ENCODE data around the gene BRD7.

Gene BRD7

DNA sequence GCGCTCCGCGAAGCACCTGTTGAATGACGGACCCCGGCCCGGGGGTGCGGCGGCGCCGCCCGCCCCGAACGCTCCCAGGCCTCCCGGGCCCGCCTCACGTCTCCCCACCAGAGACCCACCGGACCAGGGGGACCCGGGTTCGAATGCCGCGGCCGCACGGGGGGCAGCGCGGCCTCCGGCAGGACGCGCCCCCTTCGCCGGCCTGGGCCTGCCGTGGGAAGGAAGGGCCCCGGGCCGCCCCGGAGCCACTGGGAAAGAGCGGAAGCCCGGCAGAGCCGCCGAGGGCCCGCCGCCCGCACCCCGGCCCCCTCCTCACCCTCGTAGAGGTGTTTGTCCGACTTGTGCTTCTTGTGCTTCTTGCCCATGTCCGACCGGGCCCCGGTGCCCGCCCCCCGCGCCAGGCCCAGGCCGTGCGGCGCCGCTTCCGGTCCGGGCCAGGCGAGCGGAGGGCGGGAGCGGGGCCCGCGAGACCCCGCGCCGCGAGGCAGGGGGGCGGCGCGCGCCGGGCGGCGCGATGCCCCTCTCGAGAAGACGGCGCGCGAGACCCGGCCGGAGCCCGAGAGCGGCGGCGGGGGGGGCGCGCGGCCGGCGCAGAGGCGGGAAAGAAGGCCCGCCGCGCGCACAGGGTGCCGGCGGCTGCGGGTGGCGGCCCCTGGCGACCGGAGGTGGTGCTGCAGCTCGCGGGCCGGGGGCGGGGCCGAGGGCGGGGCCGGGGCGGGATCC lies at the start of gene BRD7:
BRD7 (minus strand) TSS at position 579 of the 723 bp plus-strand sequence; CDS start at position 365, 214 bp downstream.
- Histone ChIP-seq H3K36me3 (ENCODE audit: insufficient read depth, low read length) (peaks cover 28% of the 10 kb centered on the region; the same call in 1 of the 2 replicates), H3K9me3 (ENCODE audit: low read depth, low read length) (no peaks in the 10 kb centered on the region), H3K9ac (ENCODE audit: insufficient read length) (peak within 1 kb of the TSS; percentile 82), H3K27ac (no peak within 1 kb of the TSS), H3K4me3 (peak within 1 kb of the TSS; percentile 77)
- TF ChIP-seq POLR2AphosphoS5 (IDR thresholded peaks at IDR 0.05; ENCODE audit: borderline replicate concordance, low read depth, low read length) = no peak
- TF ChIP-seq FOXP2 (optimal IDR thresholded peaks at IDR 0.05; ENCODE audit: control extremely low read depth, extremely low read length, insufficient read depth) = no peak
- TF ChIP-seq EZH2 (IDR thresholded peaks at IDR 0.05) = no peak
- no peak for DNase-seq (ENCODE audit: low read depth, low spot score)

DNA sequence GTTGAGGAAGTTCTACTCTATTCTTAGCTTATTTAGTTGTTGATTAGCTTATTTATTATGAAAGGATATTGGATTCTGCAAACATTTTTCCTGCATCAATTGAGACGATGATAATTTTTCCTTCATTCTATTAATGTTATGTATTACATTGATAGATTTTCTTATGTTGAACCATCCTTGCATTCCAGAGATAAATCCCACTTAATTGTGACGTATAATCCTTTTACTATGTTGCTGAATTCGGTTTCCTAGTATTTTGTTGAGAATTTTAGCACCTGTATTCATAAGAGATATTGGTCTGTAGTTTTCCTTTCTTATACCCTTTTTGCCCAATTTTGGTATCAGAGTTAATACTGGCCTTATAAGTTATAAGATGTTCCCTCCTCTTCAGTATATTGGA lies 47.6 kb upstream of the BRD7 start:
- H3K27ac ChIP-seq = no peak overlapping the region
- H3K9ac ChIP-seq (ENCODE audit: insufficient read length) = no peak overlapping the region
- no peaks in the 10 kb centered on the region for H3K9me3 ChIP-seq (ENCODE audit: low read depth, low read length)
- no peak overlapping the region for H3K4me3 ChIP-seq
- TF ChIP-seq EZH2 (IDR thresholded peaks at IDR 0.05) (no peak), FOXP2 (optimal IDR thresholded peaks at IDR 0.05; ENCODE audit: control extremely low read depth, extremely low read length, insufficient read depth) (no peak), POLR2AphosphoS5 (IDR thresholded peaks at IDR 0.05; ENCODE audit: borderline replicate concordance, low read depth, low read length) (no peak)
- H3K36me3 ChIP-seq (ENCODE audit: insufficient read depth, low read length) = no peaks in the 10 kb centered on the region
- DNase-seq (ENCODE audit: low read depth, low spot score) = no peak

DNA sequence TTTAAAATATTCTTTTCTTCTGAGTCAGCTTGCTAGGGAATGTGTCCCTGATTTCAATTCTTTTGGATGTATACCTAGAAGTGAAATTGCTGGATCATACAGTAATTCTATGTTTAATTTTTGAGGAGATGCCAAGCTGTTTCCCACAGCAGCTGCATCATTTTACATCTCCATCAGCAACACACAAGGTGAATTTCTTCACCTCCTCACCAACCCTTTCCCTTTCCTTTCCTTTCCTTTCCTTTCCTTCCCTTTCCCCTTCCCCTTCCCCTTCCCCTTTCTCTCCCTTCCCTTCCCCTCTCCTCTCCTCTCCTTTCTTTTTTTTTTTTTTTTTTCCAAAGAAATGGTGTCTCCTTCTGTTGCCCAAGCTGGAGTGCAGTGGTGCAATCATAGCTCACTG lies 45.4 kb upstream of the BRD7 start:
- Histone ChIP-seq H3K9me3 (ENCODE audit: low read depth, low read length) (no peaks in the 10 kb centered on the region), H3K27ac (no peak overlapping the region), H3K9ac (ENCODE audit: insufficient read length) (no peak overlapping the region), H3K36me3 (ENCODE audit: insufficient read depth, low read length) (no peaks in the 10 kb centered on the region), H3K4me3 (no peak overlapping the region)
- TF ChIP-seq POLR2AphosphoS5 (IDR thresholded peaks at IDR 0.05; ENCODE audit: borderline replicate concordance, low read depth, low read length) = no peak
- no peak for TF ChIP-seq FOXP2 (optimal IDR thresholded peaks at IDR 0.05; ENCODE audit: control extremely low read depth, extremely low read length, insufficient read depth)
- no peak for TF ChIP-seq EZH2 (IDR thresholded peaks at IDR 0.05)
- no peak for DNase-seq (ENCODE audit: low read depth, low spot score)

DNA sequence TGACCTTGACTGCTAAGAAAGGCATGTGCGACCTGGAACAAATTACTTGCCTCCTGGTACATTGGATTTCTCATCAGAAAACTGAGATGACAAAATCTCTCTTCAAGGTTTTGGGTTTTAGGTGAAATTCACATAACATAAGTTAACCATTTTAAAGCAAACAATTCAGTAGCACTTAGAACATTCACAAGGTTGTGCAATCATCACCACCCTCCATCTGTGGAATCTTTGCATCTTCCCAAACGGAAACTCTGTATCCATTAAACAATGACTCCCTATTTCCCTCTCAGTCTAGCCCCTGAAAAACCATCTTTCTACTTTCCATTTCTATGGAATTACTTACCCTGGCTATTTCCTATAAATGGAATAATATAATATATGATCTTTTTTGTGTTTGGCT lies 42.2 kb upstream of the BRD7 start:
- H3K9me3 ChIP-seq (ENCODE audit: low read depth, low read length) = no peaks in the 10 kb centered on the region
- H3K9ac ChIP-seq (ENCODE audit: insufficient read length) = no peak overlapping the region
- H3K4me3 ChIP-seq = no peak overlapping the region
- DNase-seq (ENCODE audit: low read depth, low spot score) = no peak
- H3K36me3 ChIP-seq (ENCODE audit: insufficient read depth, low read length) = no peaks in the 10 kb centered on the region
- TF ChIP-seq EZH2 (IDR thresholded peaks at IDR 0.05) (no peak), POLR2AphosphoS5 (IDR thresholded peaks at IDR 0.05; ENCODE audit: borderline replicate concordance, low read depth, low read length) (no peak), FOXP2 (optimal IDR thresholded peaks at IDR 0.05; ENCODE audit: control extremely low read depth, extremely low read length, insufficient read depth) (no peak)
- H3K27ac ChIP-seq = no peak overlapping the region

DNA sequence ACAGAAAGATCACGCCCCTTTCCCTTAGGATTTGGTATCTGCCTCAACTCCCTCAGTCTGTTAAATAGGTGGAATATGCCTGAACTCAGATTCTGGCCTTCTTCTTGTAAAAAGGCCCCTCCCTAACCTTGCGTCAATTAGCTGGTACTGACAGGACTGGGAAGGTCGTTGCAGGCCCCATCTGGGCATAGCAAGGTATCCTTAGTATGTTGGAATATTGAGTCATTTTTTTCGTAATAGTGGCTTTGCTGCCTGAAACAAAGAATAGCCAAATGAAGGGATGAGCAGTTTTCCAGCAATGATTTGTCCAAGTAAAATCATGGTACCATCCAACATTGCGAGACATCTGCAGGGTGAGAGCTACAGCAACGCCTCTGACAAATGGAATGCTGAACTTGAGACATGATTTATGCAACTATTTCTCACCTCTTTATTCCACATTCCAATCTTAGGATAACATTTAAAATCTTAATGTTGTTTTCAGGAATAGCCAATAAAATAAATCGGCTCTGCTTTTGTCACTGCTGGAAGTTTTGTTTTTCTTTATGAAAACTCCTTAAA lies 39.3 kb upstream of the BRD7 start:
- no peak for DNase-seq (ENCODE audit: low read depth, low spot score)
- TF ChIP-seq POLR2AphosphoS5 (IDR thresholded peaks at IDR 0.05; ENCODE audit: borderline replicate concordance, low read depth, low read length) = no peak
- TF ChIP-seq FOXP2 (optimal IDR thresholded peaks at IDR 0.05; ENCODE audit: control extremely low read depth, extremely low read length, insufficient read depth) = no peak
- TF ChIP-seq EZH2 (IDR thresholded peaks at IDR 0.05) = no peak
- Histone ChIP-seq H3K36me3 (ENCODE audit: insufficient read depth, low read length) (no peaks in the 10 kb centered on the region), H3K9ac (ENCODE audit: insufficient read length) (no peak overlapping the region), H3K9me3 (ENCODE audit: low read depth, low read length) (no peaks in the 10 kb centered on the region), H3K27ac (no peak overlapping the region), H3K4me3 (no peak overlapping the region)

DNA sequence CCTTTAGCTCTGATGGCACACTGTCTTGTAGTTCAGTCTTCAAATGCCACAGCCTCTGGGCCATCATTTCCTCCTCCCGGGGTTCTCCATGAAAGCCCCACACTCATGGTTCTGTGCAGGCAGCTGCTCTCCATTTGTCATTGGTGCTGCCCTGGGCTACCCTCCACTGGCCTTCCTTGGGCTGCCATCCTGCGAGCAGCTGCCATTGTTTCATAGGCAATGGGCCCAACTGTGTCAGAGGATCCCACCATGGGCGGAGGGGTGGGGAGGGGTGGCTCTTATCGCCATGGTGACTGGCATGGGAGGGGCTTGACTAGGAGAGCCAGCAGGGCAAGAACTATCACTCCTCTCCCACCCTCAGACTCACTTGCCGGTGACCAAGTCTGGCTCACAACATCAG lies 38.6 kb upstream of the BRD7 start:
- TF ChIP-seq EZH2 (IDR thresholded peaks at IDR 0.05) (no peak), POLR2AphosphoS5 (IDR thresholded peaks at IDR 0.05; ENCODE audit: borderline replicate concordance, low read depth, low read length) (no peak), FOXP2 (optimal IDR thresholded peaks at IDR 0.05; ENCODE audit: control extremely low read depth, extremely low read length, insufficient read depth) (no peak)

DNA sequence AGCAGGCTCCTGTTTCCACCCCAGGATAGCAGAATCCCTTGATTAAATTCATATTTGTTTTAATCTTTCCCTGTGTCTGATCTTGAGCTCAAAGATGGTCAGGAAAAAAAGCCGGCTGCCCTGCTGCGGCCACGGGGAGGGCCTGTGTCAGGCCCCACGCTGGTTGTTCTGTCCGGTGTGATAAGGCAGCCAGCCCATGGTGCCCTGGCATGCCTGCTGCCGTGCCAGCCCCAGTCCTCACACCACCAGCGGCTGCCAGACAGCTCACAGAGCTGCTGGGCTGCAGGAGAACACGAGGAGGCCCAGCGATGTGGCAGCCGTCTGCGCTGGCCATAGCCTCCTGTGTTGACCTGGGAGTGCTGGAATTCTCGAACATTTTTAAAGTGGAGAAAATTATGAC lies 34.7 kb upstream of the BRD7 start:
- Histone ChIP-seq H3K4me3 (no peak overlapping the region), H3K9me3 (ENCODE audit: low read depth, low read length) (no peaks in the 10 kb centered on the region), H3K36me3 (ENCODE audit: insufficient read depth, low read length) (no peaks in the 10 kb centered on the region), H3K27ac (no peak overlapping the region), H3K9ac (ENCODE audit: insufficient read length) (no peak overlapping the region)
- no peak for DNase-seq (ENCODE audit: low read depth, low spot score)
- TF ChIP-seq POLR2AphosphoS5 (IDR thresholded peaks at IDR 0.05; ENCODE audit: borderline replicate concordance, low read depth, low read length) (no peak), FOXP2 (optimal IDR thresholded peaks at IDR 0.05; ENCODE audit: control extremely low read depth, extremely low read length, insufficient read depth) (no peak), EZH2 (IDR thresholded peaks at IDR 0.05) (no peak)

More for the DNA sequence above, 38.6 kb upstream of the BRD7 start:
- Histone ChIP-seq H3K4me3 (no peak overlapping the region), H3K27ac (no peak overlapping the region), H3K9me3 (ENCODE audit: low read depth, low read length) (no peaks in the 10 kb centered on the region), H3K9ac (ENCODE audit: insufficient read length) (no peak overlapping the region), H3K36me3 (ENCODE audit: insufficient read depth, low read length) (no peaks in the 10 kb centered on the region)
- no peak for DNase-seq (ENCODE audit: low read depth, low spot score)

DNA sequence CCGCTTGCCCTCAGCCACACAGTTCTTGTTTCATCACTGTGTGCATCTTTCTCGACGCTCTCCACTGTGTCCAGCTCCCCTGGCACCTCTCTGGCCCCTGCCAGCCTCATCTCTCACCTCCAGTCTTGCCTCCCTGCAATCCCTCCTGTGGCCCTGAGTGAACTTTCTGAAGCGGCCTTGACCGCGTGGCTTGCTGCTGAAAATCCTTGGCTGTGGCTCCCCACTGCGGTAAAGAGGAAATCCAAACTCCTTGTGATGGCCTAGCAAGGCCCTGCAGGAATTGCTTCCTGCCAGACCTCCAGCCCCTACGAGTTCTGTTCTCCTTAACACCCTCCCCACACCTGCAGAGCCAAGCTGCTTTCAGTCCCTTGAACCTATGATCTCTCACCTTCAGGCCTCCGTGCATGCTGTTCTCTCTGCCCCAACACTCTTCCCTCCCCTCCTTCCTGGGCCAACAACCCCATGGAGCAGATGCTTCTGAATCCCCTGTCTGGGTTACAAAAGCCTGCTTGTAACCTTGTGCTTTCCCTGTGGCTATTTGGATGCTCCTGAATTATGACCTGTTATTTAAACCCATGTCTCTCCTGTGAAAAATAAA lies 33.6 kb upstream of the BRD7 start:
- no peaks in the 10 kb centered on the region for H3K9me3 ChIP-seq (ENCODE audit: low read depth, low read length)
- no peak overlapping the region for H3K4me3 ChIP-seq
- no peak for DNase-seq (ENCODE audit: low read depth, low spot score)
- no peak overlapping the region for H3K9ac ChIP-seq (ENCODE audit: insufficient read length)
- no peaks in the 10 kb centered on the region for H3K36me3 ChIP-seq (ENCODE audit: insufficient read depth, low read length)
- H3K27ac ChIP-seq = no peak overlapping the region
- TF ChIP-seq POLR2AphosphoS5 (IDR thresholded peaks at IDR 0.05; ENCODE audit: borderline replicate concordance, low read depth, low read length) (no peak), FOXP2 (optimal IDR thresholded peaks at IDR 0.05; ENCODE audit: control extremely low read depth, extremely low read length, insufficient read depth) (no peak), EZH2 (IDR thresholded peaks at IDR 0.05) (no peak)
